Endothelial cell (in vitro differentiated cells): ENCODE results near the gene GALK2. TPM values are rescaled to one million over a fixed set of nuclear protein-coding genes. Genes with fewer than 3 reads are reported as not detected.

Experiments used
- DNase-seq: peaks from one replicate; pipeline ENCODE4 v3.0.0; 2021; ENCODE audit warnings: low spot score
- H3K27ac Mint-ChIP-seq: one replicate; pipeline ENCODE4 v1.8.0; 2021; ENCODE audit warnings: mixed read lengths, inconsistent platforms; ENCODE audit not compliant: unreplicated experiment
- H3K27me3 Mint-ChIP-seq: one replicate; pipeline ENCODE4 v1.8.0; 2021; ENCODE audit warnings: mild to moderate bottlenecking, moderate library complexity, mixed read lengths, inconsistent platforms; ENCODE audit not compliant: unreplicated experiment
- H3K36me3 Mint-ChIP-seq: one replicate; pipeline ENCODE4 v1.8.0; 2021; ENCODE audit warnings: mild to moderate bottlenecking, low read depth, mixed read lengths, inconsistent platforms; ENCODE audit not compliant: unreplicated experiment
- H3K4me1 Mint-ChIP-seq: one replicate; pipeline ENCODE4 v1.8.0; 2021; ENCODE audit warnings: mild to moderate bottlenecking, mixed read lengths, inconsistent platforms; ENCODE audit not compliant: unreplicated experiment
- H3K4me3 Mint-ChIP-seq: one replicate; pipeline ENCODE4 v1.8.0; 2021; ENCODE audit warnings: mild to moderate bottlenecking, mixed read lengths, inconsistent platforms; ENCODE audit not compliant: unreplicated experiment
- H3K9me3 Mint-ChIP-seq: one replicate; pipeline ENCODE4 v1.8.0; 2021; ENCODE audit warnings: mixed read lengths, inconsistent platforms; ENCODE audit not compliant: unreplicated experiment
- CTCF ChIP-seq: fragments of 200-600 bp; sonication (generic); IDR thresholded peaks from one replicate; pipeline ENCODE4 v1.5.0; 2021; ENCODE audit warnings: antibody characterized with exemption; ENCODE audit not compliant: unreplicated experiment
- total RNA-seq: library from RNA; stranded (reverse); fragmentation: NEBNext Ultra II Directional; extraction: Animal tissue kit (Norgen Biotek cat#: 25700); gene quantifications from one replicate; pipeline ENCODE4 v1.2.1, GENCODE V29; 2021; ENCODE audit not compliant: unreplicated experiment

GALK2 gene
- total RNA-seq, 1 donor from 2014 or later = 25.7 TPM

- Mint-ChIP-seq H3K4me3 (no peak overlapping the region), H3K4me1 (peaks cover 25% of the 10 kb centered on the region), H3K9me3 (no peaks in the 10 kb centered on the region), H3K27ac (no peak overlapping the region), H3K36me3 (no peaks in the 10 kb centered on the region), H3K27me3 (peaks cover 7% of the 10 kb centered on the region)
- no peak for TF ChIP-seq CTCF
- DNase-seq = no peak
Measured at GRCh38 chr15:49152552-49153312, 17.3 kb upstream of the GALK2 start.

- no peak for DNase-seq
- no peaks in the 10 kb centered on the region for H3K9me3 Mint-ChIP-seq
- H3K4me1 Mint-ChIP-seq = peaks cover 14% of the 10 kb centered on the region
- peaks cover 7% of the 10 kb centered on the region for H3K27me3 Mint-ChIP-seq
- TF ChIP-seq CTCF = no peak
- H3K27ac Mint-ChIP-seq = peak overlapping the region; percentile 65
- H3K4me3 Mint-ChIP-seq = peak overlapping the region; percentile 99
- no peaks in the 10 kb centered on the region for H3K36me3 Mint-ChIP-seq
Measured at GRCh38 chr15:49154359-49154758, 15.7 kb upstream of the GALK2 start.

GRCh38 chr15:49154799-49155109 is 15.3 kb upstream of the GALK2 start:
- Mint-ChIP-seq H3K4me3 (peak overlapping the region; percentile 99), H3K36me3 (no peaks in the 10 kb centered on the region), H3K27ac (peak overlapping the region; percentile 65), H3K4me1 (peaks cover 14% of the 10 kb centered on the region), H3K9me3 (no peaks in the 10 kb centered on the region), H3K27me3 (peaks cover 7% of the 10 kb centered on the region)
- no peak for TF ChIP-seq CTCF
- no peak for DNase-seq

- Mint-ChIP-seq H3K27me3 (peaks cover 7% of the 10 kb centered on the region), H3K4me1 (peaks cover 14% of the 10 kb centered on the region), H3K27ac (peak within 1 kb of the TSS; percentile 98), H3K9me3 (no peaks in the 10 kb centered on the region), H3K36me3 (no peaks in the 10 kb centered on the region), H3K4me3 (peak within 1 kb of the TSS; percentile 99)
- no peak for TF ChIP-seq CTCF
- peak; percentile 87 for DNase-seq
Measured at GRCh38 chr15:49155110-49155833, 14.8 kb upstream of the GALK2 start, which contains the start of gene COPS2. Gene COPS2 (minus strand): TSS chr15:49155599. CDS start chr15:49155578, 21 bp downstream.
